Rectal smooth muscle tissue (tissue), 1 donor: ENCODE results near the gene OAS1.

Experiments used
- H3K27ac ChIP-seq: one replicate; pipeline ENCODE4 v1.7.0; 2013; ENCODE audit warnings: low read depth, low read length, inconsistent platforms
- H3K27me3 ChIP-seq: one replicate; pipeline ENCODE4 v1.7.0; 2013; ENCODE audit warnings: low read length; ENCODE audit not compliant: control insufficient read depth, insufficient read depth
- H3K36me3 ChIP-seq: one replicate; pipeline ENCODE4 v1.7.0; 2013; ENCODE audit warnings: low read length; ENCODE audit not compliant: control insufficient read depth, insufficient read depth
- H3K4me1 ChIP-seq: one replicate; pipeline ENCODE4 v1.7.0; 2013; ENCODE audit warnings: low read length; ENCODE audit not compliant: control insufficient read depth, insufficient read depth
- H3K4me3 ChIP-seq: one replicate; pipeline ENCODE4 v1.7.0; 2013; ENCODE audit warnings: low read length
- H3K9ac ChIP-seq: one replicate; pipeline ENCODE4 v1.7.0; 2013; ENCODE audit warnings: low read length

Gene OAS1

GRCh38 chr12:112964067-112964670, 57.4 kb downstream of the OAS1 start:
- Histone ChIP-seq H3K4me1 (no peaks in the 10 kb centered on the region), H3K36me3 (peaks cover 19% of the 10 kb centered on the region), H3K4me3 (no peak overlapping the region), H3K27me3 (no peaks in the 10 kb centered on the region), H3K9ac (no peak overlapping the region), H3K27ac (no peak overlapping the region)

DNA sequence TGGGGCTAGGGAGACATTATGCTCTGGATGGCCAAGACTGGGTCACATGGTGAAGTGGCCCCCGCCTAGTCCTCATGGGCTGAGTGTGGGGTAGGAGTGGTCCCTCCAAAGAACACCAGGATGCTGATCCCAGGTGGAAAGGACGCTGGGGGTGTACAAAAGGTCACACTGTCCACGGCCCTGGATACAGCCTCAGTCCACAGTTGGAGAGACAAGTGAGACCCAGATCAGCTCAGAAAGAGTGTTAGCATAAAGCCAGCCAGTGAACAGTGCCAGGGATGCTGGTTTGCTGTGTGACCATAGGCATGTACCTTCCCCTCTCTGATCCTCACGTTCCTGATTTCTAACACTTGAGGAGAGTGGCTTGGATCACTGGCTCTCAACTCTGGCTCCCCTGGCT, 58.2 kb downstream of the OAS1 start:
- Histone ChIP-seq H3K4me3 (no peak overlapping the region), H3K4me1 (no peaks in the 10 kb centered on the region), H3K9ac (no peak overlapping the region), H3K36me3 (peaks cover 24% of the 10 kb centered on the region), H3K27me3 (no peaks in the 10 kb centered on the region), H3K27ac (no peak overlapping the region)

GRCh38 chr12:112965643-112966042, 58.9 kb downstream of the OAS1 start:
- Histone ChIP-seq H3K36me3 (peaks cover 24% of the 10 kb centered on the region), H3K27me3 (no peaks in the 10 kb centered on the region), H3K9ac (no peak overlapping the region), H3K4me3 (no peak overlapping the region), H3K27ac (no peak overlapping the region), H3K4me1 (no peaks in the 10 kb centered on the region)

- H3K27me3 ChIP-seq = no peaks in the 10 kb centered on the region
- H3K36me3 ChIP-seq = peaks cover 18% of the 10 kb centered on the region
- H3K4me3 ChIP-seq = no peak overlapping the region
- H3K4me1 ChIP-seq = no peaks in the 10 kb centered on the region
- H3K27ac ChIP-seq = no peak overlapping the region
- no peak overlapping the region for H3K9ac ChIP-seq
Measured at GRCh38 chr12:112967306-112967705, 60.5 kb downstream of the OAS1 start.

GRCh38 chr12:112967858-112968257, 61.1 kb downstream of the OAS1 start:
- Histone ChIP-seq H3K4me1 (no peaks in the 10 kb centered on the region), H3K36me3 (peaks cover 15% of the 10 kb centered on the region), H3K4me3 (no peak overlapping the region), H3K27ac (no peak overlapping the region), H3K9ac (no peak overlapping the region), H3K27me3 (no peaks in the 10 kb centered on the region)
